Ovary (tissue), 3 donors: ENCODE results near the gene TSPAN4.
A peak's percentile ranks its signal among the peaks of the same experiment; 100 is the strongest.

Experiments
- EP300 ChIP-seq: sonication (generic); formaldehyde crosslinking; IDR thresholded peaks from one replicate; pipeline ENCODE4 v1.6.1; 2017; ENCODE audit warnings: antibody characterized with exemption
- POLR2A ChIP-seq: fragments of 450-650 bp; IDR thresholded peaks from one replicate; pipeline ENCODE4 v1.6.1; 2017; ENCODE audit warnings: antibody characterized with exemption, mild to moderate bottlenecking, moderate library complexity
- TF ChIP-seq, protein P1 (sequence below), 3 donors: fragments of 450-650 bp in 2 of 3; fragments of 200-600 bp in 1 of 3; IDR thresholded peaks; one replicate each; pipeline versions ENCODE4 v1.5.1 to v1.8.0; 2016 to 2022; ENCODE audit warnings: antibody characterized with exemption in 3 of 3, mild to moderate bottlenecking in 1 of 3
- donor health status: DM: no; HTN: no; CAD: no.

DNA sequence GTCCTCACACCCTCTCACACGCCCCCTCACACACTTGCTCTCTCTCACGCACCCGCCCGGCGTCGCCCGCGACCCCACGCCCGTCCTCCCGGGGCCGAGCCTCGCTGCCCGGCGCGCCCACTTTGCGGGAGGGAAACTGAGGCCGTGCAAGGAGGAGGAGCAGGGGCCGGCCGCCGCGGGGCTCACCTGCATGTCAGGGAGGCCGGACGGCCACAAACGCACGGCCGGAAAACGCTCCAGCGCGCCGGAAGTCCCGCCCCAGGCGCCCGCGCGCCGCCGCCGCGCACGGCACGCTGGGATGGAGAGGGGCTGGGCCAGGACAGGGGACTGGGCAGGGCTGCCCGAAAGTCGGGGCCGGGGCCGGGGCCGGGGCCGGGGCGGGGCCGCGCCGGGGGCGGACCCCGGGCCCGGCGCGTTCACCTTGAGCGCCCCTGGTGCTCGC lies 68.0 kb downstream of the TSPAN4 start, which contains the start of gene CHID1:
- no peak for TF ChIP-seq EP300
- TF ChIP-seq, protein P1, sequence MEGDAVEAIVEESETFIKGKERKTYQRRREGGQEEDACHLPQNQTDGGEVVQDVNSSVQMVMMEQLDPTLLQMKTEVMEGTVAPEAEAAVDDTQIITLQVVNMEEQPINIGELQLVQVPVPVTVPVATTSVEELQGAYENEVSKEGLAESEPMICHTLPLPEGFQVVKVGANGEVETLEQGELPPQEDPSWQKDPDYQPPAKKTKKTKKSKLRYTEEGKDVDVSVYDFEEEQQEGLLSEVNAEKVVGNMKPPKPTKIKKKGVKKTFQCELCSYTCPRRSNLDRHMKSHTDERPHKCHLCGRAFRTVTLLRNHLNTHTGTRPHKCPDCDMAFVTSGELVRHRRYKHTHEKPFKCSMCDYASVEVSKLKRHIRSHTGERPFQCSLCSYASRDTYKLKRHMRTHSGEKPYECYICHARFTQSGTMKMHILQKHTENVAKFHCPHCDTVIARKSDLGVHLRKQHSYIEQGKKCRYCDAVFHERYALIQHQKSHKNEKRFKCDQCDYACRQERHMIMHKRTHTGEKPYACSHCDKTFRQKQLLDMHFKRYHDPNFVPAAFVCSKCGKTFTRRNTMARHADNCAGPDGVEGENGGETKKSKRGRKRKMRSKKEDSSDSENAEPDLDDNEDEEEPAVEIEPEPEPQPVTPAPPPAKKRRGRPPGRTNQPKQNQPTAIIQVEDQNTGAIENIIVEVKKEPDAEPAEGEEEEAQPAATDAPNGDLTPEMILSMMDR (IDR thresholded peaks at IDR 0.05): no peak
- peak; percentile 33 for TF ChIP-seq POLR2A
